GM21825 (cell line): ENCODE measurements around the gene CCDC158.
A peak's percentile ranks its signal among the peaks of the same experiment; 100 is the strongest.
"Not testable (repeated sequence)": the region's sequence is repeated elsewhere in the genome, so short reads cannot be mapped to it uniquely, and the experiment has no call there.

Experiments used
- ATAC-seq: cut with Tn5 transposase; IDR thresholded peaks from one replicate; pipeline ENCODE4 v1.9.1; 2021; ENCODE audit warnings: mild to moderate bottlenecking, moderate library complexity; ENCODE audit not compliant: unreplicated experiment

The CCDC158 gene

GRCh38 chr4:76312457-76312856 is 108.5 kb downstream of the CCDC158 start:
- no peak for ATAC-seq

GRCh38 chr4:76311896-76312331 is 109.0 kb downstream of the CCDC158 start:
- ATAC-seq: no peak

DNA sequence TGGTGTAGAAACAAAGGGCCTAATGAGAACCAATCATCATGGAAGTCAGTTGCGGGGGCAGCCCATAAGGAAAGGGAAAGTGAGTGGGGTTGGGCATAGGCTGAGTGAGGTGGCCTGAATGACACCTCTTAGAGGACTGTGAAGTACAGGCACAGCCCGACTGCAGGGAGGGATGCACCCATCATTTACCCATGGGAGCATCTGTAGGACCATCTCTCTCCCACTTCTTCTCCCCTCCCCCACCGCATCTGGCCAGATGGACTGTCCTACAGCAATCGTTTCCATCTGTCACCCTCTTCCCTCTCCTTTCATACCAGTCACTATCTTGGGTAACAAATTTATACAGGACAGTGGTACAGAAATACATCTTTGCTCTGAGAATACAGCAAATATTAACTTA is 110.3 kb downstream of the CCDC158 start:
- no peak for ATAC-seq

GRCh38 chr4:76309939-76310550 is 110.9 kb downstream of the CCDC158 start:
- no peak for ATAC-seq

- ATAC-seq: no peak
These were observed 112.4 kb downstream of the CCDC158 start for GRCh38 chr4:76308548-76308947.

GRCh38 chr4:76307660-76308014 is 113.3 kb downstream of the CCDC158 start:
- ATAC-seq: no peak

DNA sequence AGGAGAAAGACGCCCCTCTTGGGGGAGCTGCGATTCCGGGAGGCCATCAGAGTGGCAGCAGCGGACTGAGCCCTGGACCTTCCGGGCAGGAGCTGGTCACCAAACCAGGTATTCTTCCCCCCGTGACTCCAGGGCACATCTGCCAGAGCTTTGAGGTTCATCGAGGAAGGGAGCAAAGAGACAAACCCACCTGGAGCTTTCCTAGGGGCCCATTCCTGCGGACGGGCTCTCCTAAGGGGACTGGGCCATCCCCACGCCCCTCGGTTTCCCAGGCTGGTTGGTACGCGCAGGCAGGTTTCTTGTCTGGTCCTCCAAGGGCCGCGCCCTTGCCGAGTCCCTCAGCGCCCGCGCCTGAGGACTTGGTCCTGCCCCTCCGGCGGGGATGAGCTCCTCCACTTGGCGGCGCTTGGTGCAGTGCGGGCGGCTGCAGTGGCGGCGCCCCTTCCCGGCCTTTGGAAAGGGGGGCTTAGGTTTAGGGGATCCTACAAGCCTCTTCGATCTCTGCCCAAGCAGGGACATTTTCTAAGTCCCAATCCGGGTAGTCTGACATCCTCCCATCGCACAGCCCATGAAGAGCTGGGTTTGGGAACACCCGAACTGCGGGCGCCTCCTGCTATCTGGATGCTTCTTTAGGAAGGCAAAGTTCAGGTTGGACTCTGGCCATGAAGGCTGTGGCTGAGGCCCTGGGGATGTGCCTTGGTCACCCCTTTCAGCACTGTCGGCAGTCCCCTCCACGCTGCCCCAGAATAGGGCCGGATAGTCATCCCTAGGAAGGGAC is 113.9 kb downstream of the CCDC158 start:
- ATAC-seq: no peak

- ATAC-seq: no peak
These were observed 114.7 kb downstream of the CCDC158 start, which contains the start of gene STBD1 for GRCh38 chr4:76305971-76306881. Gene STBD1, plus strand, starts transcription at chr4:76306733. Its CDS starts 37 bp downstream, at chr4:76306770.

- ATAC-seq: no peak
These were observed 115.8 kb downstream of the CCDC158 start for GRCh38 chr4:76305033-76305687.

DNA sequence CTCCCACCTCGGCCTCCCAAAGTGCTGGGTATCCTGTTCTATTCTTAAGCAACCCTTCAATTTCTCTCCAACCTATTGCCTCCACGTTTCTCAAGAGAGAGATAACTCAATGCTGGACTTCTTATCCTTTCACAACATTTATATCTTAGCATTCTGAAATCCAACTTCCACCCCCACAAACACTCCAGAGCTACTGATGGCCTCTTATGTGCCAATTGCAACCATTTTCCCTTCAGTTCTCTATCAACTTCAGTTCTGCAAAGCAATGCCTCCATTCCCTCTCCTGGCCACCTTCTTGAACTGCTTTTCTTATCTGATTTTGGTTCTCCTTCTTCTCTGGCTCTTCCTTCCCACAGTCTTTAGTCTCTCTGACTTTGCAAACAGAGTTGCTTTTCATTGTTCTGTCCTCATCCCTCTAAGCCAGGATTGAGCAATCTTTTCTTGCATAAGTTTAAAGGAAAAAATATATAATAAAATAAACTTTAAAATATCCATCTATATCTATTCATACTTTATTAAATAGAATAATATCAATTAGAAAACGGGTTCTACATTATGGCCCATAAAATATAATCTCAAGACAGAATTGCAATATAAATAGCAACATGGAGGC is 118.0 kb downstream of the CCDC158 start:
- ATAC-seq: no peak

GRCh38 chr4:76301775-76302162 is 119.2 kb downstream of the CCDC158 start:
- no peak for ATAC-seq

DNA sequence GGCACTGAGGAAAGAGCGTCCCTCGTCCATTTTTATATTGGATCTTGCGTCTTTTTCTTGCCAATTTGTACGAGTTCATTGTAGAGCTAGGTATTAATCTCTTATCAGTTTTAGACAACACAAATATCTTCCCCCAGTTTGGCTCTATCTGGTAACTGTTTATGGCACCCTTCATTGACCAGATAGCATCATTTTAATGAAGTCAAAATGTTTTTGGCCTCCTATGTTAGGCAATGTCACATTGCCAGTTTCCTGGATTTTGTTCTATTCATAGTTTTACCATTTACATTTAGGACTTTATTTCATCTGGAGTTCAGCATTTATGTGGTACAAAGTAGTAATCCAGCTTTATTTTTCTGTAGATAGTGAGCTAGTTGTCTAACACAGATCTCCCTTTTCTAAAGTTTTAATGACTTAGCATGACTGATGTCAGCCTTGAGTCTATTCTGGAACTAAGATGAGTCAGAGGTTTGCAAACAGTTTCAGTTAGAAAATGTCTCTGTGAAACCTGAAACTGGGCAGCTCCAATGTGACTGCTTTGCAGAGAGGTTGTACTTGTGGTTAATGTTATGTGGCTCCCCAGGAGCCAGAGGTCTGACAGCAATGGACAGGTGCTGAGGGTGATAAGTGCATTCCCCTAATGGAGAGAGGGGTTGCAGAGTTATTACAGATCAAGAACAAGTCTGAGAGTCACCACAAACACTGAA is 119.7 kb downstream of the CCDC158 start:
- ATAC-seq: peak; percentile 99

- ATAC-seq: no peak
These were observed 120.9 kb downstream of the CCDC158 start for GRCh38 chr4:76300012-76300411.

DNA sequence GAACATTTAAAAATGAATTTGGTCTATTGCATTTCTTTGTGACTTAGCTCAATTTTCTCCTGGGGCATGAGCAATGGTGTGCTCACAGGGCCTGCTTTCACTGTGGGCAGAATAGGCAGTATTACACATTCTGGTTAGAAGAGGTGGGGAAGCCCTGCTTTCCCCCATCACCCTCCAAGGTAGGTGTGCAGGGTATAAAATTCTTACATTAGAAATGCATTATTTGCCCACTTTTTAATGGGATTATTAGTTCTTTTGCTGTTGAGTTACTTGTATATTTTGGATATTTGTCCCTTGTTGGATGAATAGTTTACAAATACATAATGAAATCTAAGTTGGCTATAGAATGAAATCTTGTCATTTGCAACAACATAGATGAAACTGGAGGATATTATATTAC is 122.7 kb downstream of the CCDC158 start:
- ATAC-seq: no peak

GRCh38 chr4:76296286-76296820 is 124.6 kb downstream of the CCDC158 start:
- no peak for ATAC-seq

DNA sequence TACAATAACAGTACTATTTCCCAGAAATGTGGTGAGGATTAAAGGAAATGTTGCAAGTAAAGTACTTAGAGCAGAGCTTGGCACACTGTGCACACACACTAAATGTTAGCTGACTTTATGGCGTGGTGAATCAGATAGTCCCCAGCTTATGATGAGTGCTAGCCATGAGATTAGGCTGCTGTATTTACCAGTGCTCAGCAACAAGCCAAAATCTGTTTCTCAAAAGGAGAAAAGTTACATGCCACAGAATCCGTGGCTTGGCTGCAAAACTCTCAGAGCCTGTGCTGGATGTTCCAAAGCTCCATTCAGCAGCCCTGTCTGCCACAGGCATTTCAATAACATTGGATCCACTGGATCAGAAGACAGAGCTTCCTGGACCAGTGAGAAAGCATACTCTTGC is 127.2 kb downstream of the CCDC158 start:
- ATAC-seq: no peak

DNA sequence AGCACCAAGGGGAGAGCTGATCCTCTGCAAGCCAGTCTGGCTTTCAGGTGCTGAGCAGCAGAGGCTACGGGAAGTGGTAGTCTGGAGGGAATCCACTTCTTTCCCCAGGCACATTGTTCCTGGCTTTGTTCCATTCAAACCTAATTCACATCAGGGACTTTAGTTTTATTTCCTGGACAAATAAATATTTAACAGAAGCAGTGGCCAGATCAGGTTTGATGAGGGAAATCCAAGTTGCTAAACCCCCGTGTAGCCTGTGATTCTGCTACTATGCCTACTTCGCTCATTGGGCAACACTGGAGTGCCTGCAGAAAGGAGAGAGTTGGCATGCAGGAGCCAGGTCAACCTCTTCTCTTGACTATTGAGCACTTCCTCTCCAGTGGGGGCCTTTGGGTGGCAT is 128.2 kb downstream of the CCDC158 start:
- ATAC-seq: no peak

DNA sequence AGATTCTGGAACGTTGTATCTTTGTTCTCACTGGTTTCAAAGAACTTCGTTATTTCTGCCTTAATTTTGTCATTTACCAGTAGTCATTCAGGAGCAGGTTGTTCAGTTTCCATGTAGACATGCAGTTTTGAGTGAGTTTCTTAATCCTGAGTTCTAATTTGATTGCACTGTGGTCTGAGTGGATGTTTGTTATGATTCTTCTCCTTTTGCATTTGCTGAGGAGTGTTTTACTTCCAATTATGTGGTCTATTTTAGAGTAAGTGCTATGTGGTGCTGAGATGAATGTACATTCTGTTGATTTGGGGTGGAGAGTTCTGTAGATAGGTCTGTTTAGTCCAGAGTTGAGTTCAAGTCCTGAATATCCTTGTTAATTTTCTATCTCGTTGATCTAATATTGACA is 133.1 kb downstream of the CCDC158 start:
- not testable (repeated sequence) for ATAC-seq

- no peak for ATAC-seq
These were observed 137.0 kb downstream of the CCDC158 start for GRCh38 chr4:76283900-76284299.
